OCI-LY1 (cell line): ENCODE data around the gene GSK3A.

Experiments
- H2AFZ ChIP-seq: fragments of 200-600 bp; sonication (generic), shearing (Covaris generic); 2 replicates; pipeline ENCODE4 v1.6.0; 2014; ENCODE audit warnings: antibody characterized with exemption, mild to moderate bottlenecking, low read length
- H3F3A ChIP-seq: fragments of 200-600 bp; sonication (generic), shearing (Covaris generic); 2 replicates; pipeline ENCODE4 v1.6.0; 2014; ENCODE audit warnings: mild to moderate bottlenecking, antibody characterized with exemption, low read length, moderate library complexity; ENCODE audit not compliant: insufficient read depth
- H3K27ac ChIP-seq: fragments of 200-600 bp; sonication (generic); 2 replicates; pipeline ENCODE4 v1.5.1; 2014; ENCODE audit warnings: low read length, mixed run types, mild to moderate bottlenecking, low read depth; ENCODE audit not compliant: poor library complexity, severe bottlenecking
- H3K27me3 ChIP-seq: fragments of 200-600 bp; sonication (generic); 2 replicates; pipeline ENCODE4 v1.6.0; 2014; ENCODE audit warnings: antibody characterized with exemption, mild to moderate bottlenecking, low read length, moderate library complexity; ENCODE audit not compliant: insufficient read depth
- H3K36me3 ChIP-seq: fragments of 200-600 bp; sonication (generic); 2 replicates; pipeline ENCODE4 v1.6.1; 2014; ENCODE audit warnings: mild to moderate bottlenecking, antibody characterized with exemption, low read length, moderate library complexity, mixed read lengths; ENCODE audit not compliant: insufficient read depth
- H3K4me1 ChIP-seq: fragments of 200-600 bp; sonication (generic); 2 replicates; pipeline ENCODE4 v1.5.1; 2014; ENCODE audit warnings: mild to moderate bottlenecking, low read length, moderate library complexity; ENCODE audit not compliant: insufficient read depth, severe bottlenecking
- H3K4me2 ChIP-seq: fragments of 200-600 bp; sonication (generic), shearing (Covaris generic); 2 replicates; pipeline ENCODE4 v1.6.1; 2014; ENCODE audit warnings: low read length
- H3K4me3 ChIP-seq: fragments of 200-600 bp; sonication (generic); 2 replicates; pipeline ENCODE4 v1.5.1; 2014; ENCODE audit warnings: low read length, low read depth, mild to moderate bottlenecking, mixed read lengths; ENCODE audit not compliant: poor library complexity, severe bottlenecking
- H3K79me2 ChIP-seq: fragments of 200-600 bp; shearing (Covaris generic); 2 replicates; pipeline ENCODE4 v1.6.1; 2016; ENCODE audit warnings: mixed run types, low read length, mixed read lengths; ENCODE audit not compliant: insufficient read depth
- H3K9ac ChIP-seq: fragments of 200-600 bp; sonication (generic), shearing (Covaris generic); 2 replicates; pipeline ENCODE4 v1.6.1; 2014; ENCODE audit warnings: mild to moderate bottlenecking, low read length, mixed read lengths
- H3K9me2 ChIP-seq: fragments of 200-600 bp; sonication (generic), shearing (Covaris generic); 2 replicates; pipeline ENCODE4 v1.6.1; 2014; ENCODE audit warnings: low read depth, mild to moderate bottlenecking, low read length, mixed read lengths
- H3K9me3 ChIP-seq: fragments of 200-600 bp; shearing (Covaris generic); 2 replicates; pipeline ENCODE4 v1.6.1; 2014; ENCODE audit warnings: low read length, mixed read lengths
- H4K20me1 ChIP-seq: fragments of 200-600 bp; sonication (generic), shearing (Covaris generic); 2 replicates; pipeline ENCODE4 v1.6.0; 2016; ENCODE audit warnings: mild to moderate bottlenecking, low read length; ENCODE audit not compliant: insufficient read depth
- CTCF ChIP-seq: fragments of 200-600 bp; sonication (generic), shearing (Covaris generic); IDR thresholded peaks from 2 replicates; pipeline ENCODE4 v1.5.1; 2017; ENCODE audit warnings: mild to moderate bottlenecking, antibody characterized with exemption, low read length, moderate library complexity, mixed read lengths
- EZH2 ChIP-seq: fragments of 200-600 bp; sonication (generic), shearing (Covaris generic); IDR thresholded peaks from 2 replicates; pipeline ENCODE4 v1.8.0; 2017; ENCODE audit warnings: borderline replicate concordance, mixed run types, mild to moderate bottlenecking, antibody characterized with exemption, low read length, moderate library complexity, mixed read lengths

Gene GSK3A

GRCh38 chr19:42239544-42240220 is 2.7 kb downstream of the GSK3A start:
- H3K9me2 ChIP-seq: no peaks in the 10 kb centered on the region
- H3K4me2 ChIP-seq: no peak overlapping the region
- TF ChIP-seq CTCF: no peak
- TF ChIP-seq EZH2: no peak
- no peaks in the 10 kb centered on the region for H3K9me3 ChIP-seq
- H3K9ac ChIP-seq: no peak overlapping the region
- no peaks in the 10 kb centered on the region for H3K27me3 ChIP-seq
- peaks cover 40% of the 10 kb centered on the region for H3K36me3 ChIP-seq
- H4K20me1 ChIP-seq: no peaks in the 10 kb centered on the region
- no peak overlapping the region for H3K4me3 ChIP-seq
- peaks cover 9% of the 10 kb centered on the region for H3K4me1 ChIP-seq
- no peaks in the 10 kb centered on the region for H3F3A ChIP-seq
- no peak overlapping the region for H2AFZ ChIP-seq
- H3K27ac ChIP-seq: no peak overlapping the region
- H3K79me2 ChIP-seq: peaks cover 9% of the 10 kb centered on the region

- no peaks in the 10 kb centered on the region for H3K9me2 ChIP-seq
- TF ChIP-seq EZH2 (no peak), CTCF (no peak)
- no peaks in the 10 kb centered on the region for H3K79me2 ChIP-seq
- H3K36me3 ChIP-seq: peaks cover 78% of the 10 kb centered on the region
- no peaks in the 10 kb centered on the region for H3K9me3 ChIP-seq
- H3K9ac ChIP-seq: no peak overlapping the region
- H3F3A ChIP-seq: no peaks in the 10 kb centered on the region
- no peak overlapping the region for H3K4me3 ChIP-seq
- H3K27me3 ChIP-seq: no peaks in the 10 kb centered on the region
- H4K20me1 ChIP-seq: no peaks in the 10 kb centered on the region
- H3K27ac ChIP-seq: no peak overlapping the region
- H2AFZ ChIP-seq: no peak overlapping the region
- H3K4me2 ChIP-seq: no peak overlapping the region
- peaks cover 1% of the 10 kb centered on the region for H3K4me1 ChIP-seq
These were observed 7.2 kb downstream of the GSK3A start for GRCh38 chr19:42235181-42235580.

- Histone ChIP-seq H3K9ac (no peak overlapping the region), H3K4me3 (no peak overlapping the region), H4K20me1 (no peaks in the 10 kb centered on the region), H3F3A (no peaks in the 10 kb centered on the region), H3K9me2 (no peaks in the 10 kb centered on the region), H3K4me2 (no peak overlapping the region), H3K4me1 (peaks cover 9% of the 10 kb centered on the region), H3K79me2 (no peaks in the 10 kb centered on the region), H3K9me3 (no peaks in the 10 kb centered on the region), H3K27me3 (no peaks in the 10 kb centered on the region), H3K27ac (no peak overlapping the region), H2AFZ (no peak overlapping the region), H3K36me3 (peaks cover 80% of the 10 kb centered on the region)
- TF ChIP-seq CTCF (no peak), EZH2 (no peak)
These were observed 8.0 kb downstream of the GSK3A start for GRCh38 chr19:42234364-42234763.
